GM12878 (cell line): ENCODE data around the gene DPY19L1. TPM values are rescaled to one million over a fixed set of nuclear protein-coding genes. Genes with fewer than 3 reads are reported as not detected.

Source experiments
- ATAC-seq: fragments of 200-7000 bp; cut with Tn5 transposase; 3 replicates; pipeline ENCODE4 v1.9.1; 2020; ENCODE audit warnings: mild to moderate bottlenecking, moderate library complexity
- BruUV-seq: library from RNA; stranded (reverse); fragments of 400-500 nt; replicated peaks from 2 replicates; lab custom pipeline; 2021; lab: Mats Ljungman, UMichigan
- CTCF ChIA-PET: fragments of 300-600 bp; sonication (Branson Sonifier 250); formaldehyde crosslinking; extraction: SDS; loops from one replicate; lab custom pipeline; 2021; ENCODE audit warnings: inconsistent platforms; lab: Yijun Ruan, JAX
- POLR2A ChIA-PET: fragments of 350-600 bp; formaldehyde crosslinking; extraction: SDS; loops from one replicate; lab custom pipeline; 2021; ENCODE audit warnings: inconsistent platforms; lab: Charles Lee
- RAD21 ChIA-PET: fragments of 300-600 bp; sonication (Branson Sonifier 250); formaldehyde crosslinking; loops from one replicate; lab custom pipeline; 2023; ENCODE audit warnings: antibody characterized with exemption; ENCODE audit not compliant: unreplicated experiment; lab: Charles Lee
- SMC1A ChIA-PET: fragments of 300-600 bp; sonication (Branson Sonifier 250); formaldehyde crosslinking; loops from one replicate; lab custom pipeline; 2023; ENCODE audit not compliant: unreplicated experiment, uncharacterized antibody; lab: Charles Lee
- DNase-seq: peaks from one replicate; pipeline ENCODE4 v3.0.0-alpha.2; 2011; ENCODE audit warnings: low read depth, low spot score
- FAIRE-seq: peaks from 3 replicates; lab custom pipeline; 2011; peaks lifted over from hg19 to GRCh38; lab: Jason Lieb, UNC
- H2AFZ ChIP-seq: 2 replicates; pipeline ENCODE4 v1.6.0; 2011; ENCODE audit warnings: low read depth, low read length, control low read depth; ENCODE audit not compliant: control insufficient read depth
- H3K27ac ChIP-seq: 2 replicates; pipeline ENCODE4 v1.5.1; 2011; ENCODE audit warnings: control low read depth; ENCODE audit not compliant: control insufficient read depth, insufficient read depth
- H3K27me3 ChIP-seq, 2 experiments: replicated peaks in 1 of 2; 2 replicates each; pipeline versions ENCODE4 v1.6.0 to v1.6.1; 2011; ENCODE audit warnings: low read length in 1 of 2; ENCODE audit not compliant: control insufficient read depth in 2 of 2, insufficient read depth in 2 of 2
- H3K36me3 ChIP-seq, 2 experiments: 2 replicates each; pipeline ENCODE4 v1.5.1; 2011; ENCODE audit warnings: low read length in 1 of 2; ENCODE audit not compliant: control insufficient read depth in 2 of 2, insufficient read depth in 2 of 2
- H3K4me1 ChIP-seq: 2 replicates; pipeline ENCODE4 v1.6.1; 2011; ENCODE audit warnings: mild to moderate bottlenecking, low read length, moderate library complexity, mixed read lengths; ENCODE audit not compliant: control insufficient read depth, insufficient read depth
- H3K4me2 ChIP-seq: 2 replicates; pipeline ENCODE4 v1.6.0; 2011; ENCODE audit warnings: control low read depth; ENCODE audit not compliant: control insufficient read depth, insufficient read depth
- H3K4me3 ChIP-seq: fragments of 200-600 bp; sonication (generic); 2 replicates; pipeline ENCODE4 v1.5.1; 2016
- H3K79me2 ChIP-seq: 2 replicates; pipeline ENCODE4 v1.6.0; 2011; ENCODE audit warnings: low read length; ENCODE audit not compliant: control insufficient read depth, insufficient read depth
- H3K9ac ChIP-seq: 2 replicates; pipeline ENCODE4 v1.8.0; 2011; ENCODE audit warnings: low read length, control low read depth, mixed read lengths; ENCODE audit not compliant: control insufficient read depth, insufficient read depth
- H3K9me3 ChIP-seq: replicated peaks from 3 replicates; pipeline ENCODE4 v1.5.1; 2011; ENCODE audit warnings: mild to moderate bottlenecking, low read length; ENCODE audit not compliant: control insufficient read depth, insufficient read depth
- H4K20me1 ChIP-seq: 2 replicates; pipeline ENCODE4 v1.6.0; 2011; ENCODE audit not compliant: control insufficient read depth, insufficient read depth
- ATF7 ChIP-seq: fragments of 450-650 bp; IDR thresholded peaks from 2 replicates; pipeline ENCODE4 v1.6.1; 2016; ENCODE audit warnings: low read depth, mild to moderate bottlenecking
- CHD4 ChIP-seq: fragments of 200-600 bp; sonication (generic); IDR thresholded peaks from 2 replicates; pipeline ENCODE4 v1.6.1; 2016; ENCODE audit warnings: mild to moderate bottlenecking
- IRF4 ChIP-seq: IDR thresholded peaks from 2 replicates; pipeline ENCODE4 v1.6.1; 2011; ENCODE audit warnings: low read depth, low read length
- KDM1A ChIP-seq: fragments of 200-600 bp; sonication (generic); IDR thresholded peaks from 2 replicates; pipeline ENCODE4 v1.6.1; 2016; ENCODE audit warnings: borderline replicate concordance
- MXI1 ChIP-seq: fragments of 150-350 bp; IDR thresholded peaks from 2 replicates; pipeline ENCODE4 v1.6.1; 2011; ENCODE audit warnings: low read depth, mild to moderate bottlenecking, inconsistent platforms, low read length, improper control_type of control experiment
- NFYA ChIP-seq: IDR thresholded peaks from 2 replicates; pipeline ENCODE4 v1.6.1; 2011; ENCODE audit warnings: low read depth, mild to moderate bottlenecking, low read length, improper control_type of control experiment, borderline replicate concordance
- SMAD1 ChIP-seq: fragments of 450-650 bp; IDR thresholded peaks from 2 replicates; pipeline ENCODE4 v1.6.1; 2018; ENCODE audit warnings: mild to moderate bottlenecking, low read depth; ENCODE audit not compliant: partially characterized antibody
- YY1 ChIP-seq: IDR thresholded peaks from 2 replicates; pipeline ENCODE4 v1.6.1; 2011; ENCODE audit warnings: low read depth, mild to moderate bottlenecking, low read length
- ZNF622 ChIP-seq: fragments of 450-650 bp; IDR thresholded peaks from 2 replicates; pipeline ENCODE4 v1.6.1; 2017; ENCODE audit warnings: mild to moderate bottlenecking, inconsistent platforms
- ZZZ3 ChIP-seq: IDR thresholded peaks from 2 replicates; pipeline ENCODE4 v1.6.1; 2011; ENCODE audit warnings: low read depth; ENCODE audit not compliant: control insufficient read depth, insufficient read length
- WGBS: methylation state at CpG from one replicate; pipeline ENCODE4 v1.1.6; 2016; ENCODE audit warnings: low lambda C conversion rate; ENCODE audit not compliant: insufficient replicate concordance, insufficient coverage; ENCODE audit errors: missing lambda C conversion rate; 5-methylcytosine and 5-hydroxymethylcytosine counted together
- in situ Hi-C: fragments of 300-500 bp; cut with MboI; formaldehyde crosslinking; loops from 9 replicates; pipeline ENCODE4 v1.14.3; 2018; ENCODE audit warnings: mixed read lengths
- intact Hi-C: fragments of 100-400 bp; cut with micrococcal nuclease; formaldehyde crosslinking; loops from one replicate; pipeline ENCODE4 v1.14.2; 2022; ENCODE audit not compliant: unreplicated experiment
- polyA plus RNA-seq, 11 experiments: library from polyadenylated mRNA; depleted of rRNA in 4 of 11; unstranded in 6 of 11; stranded (reverse) in 5 of 11; fragments of >200 nt; fragmentation: Nextera tagmentation in 4 of 11; fragmentation: Illumina TruSeq in 1 of 11; extraction: Ambion mirVana in 4 of 11; extraction: Trizol in 1 of 11; gene quantifications; 1 replicate in 1 of 11; 2 replicates in 10 of 11; pipeline versions ENCODE4 v1.2.1 to v1.2.3, GENCODE V29; 2011 to 2016; ENCODE audit warnings: inconsistent platforms in 2 of 11, missing spikeins in 2 of 11, low read depth in 1 of 11
- total RNA-seq, 4 experiments: library from RNA; depleted of rRNA in 3 of 4; stranded (reverse); fragments of >200 nt in 3 of 4; fragmentation: Illumina TruSeq in 1 of 4; extraction: Trizol in 1 of 4; gene quantifications; 2 replicates each; pipeline versions ENCODE4 v1.2.1 to v1.2.3, GENCODE V29; 2013 to 2021
- TF ChIP-seq, protein P1 (sequence below): fragments of 450-650 bp; IDR thresholded peaks from 2 replicates; pipeline ENCODE4 v1.6.1; 2017; ENCODE audit warnings: mild to moderate bottlenecking
- TF ChIP-seq, protein P2 (sequence below): fragments of 450-650 bp; formaldehyde crosslinking; IDR thresholded peaks from 2 replicates; pipeline ENCODE4 v1.4.0; 2022; ENCODE audit warnings: mild to moderate bottlenecking, moderate library complexity
- TF ChIP-seq, protein P3 (sequence below): fragments of 450-650 bp; formaldehyde crosslinking; IDR thresholded peaks from 2 replicates; pipeline ENCODE4 v1.4.0; 2020; ENCODE audit warnings: mild to moderate bottlenecking, moderate library complexity
- TF ChIP-seq, protein P4 (sequence below): fragments of 450-650 bp; IDR thresholded peaks from 2 replicates; pipeline ENCODE4 v1.6.1; 2014; ENCODE audit warnings: mild to moderate bottlenecking

DPY19L1 gene
- total and polyA plus RNA-seq, 10 of the 15 experiments (the other 5 are each of a cell fraction or from before 2014, with no cell fraction given) = 0.47 to 35.4 (median 3.8) TPM

DNA sequence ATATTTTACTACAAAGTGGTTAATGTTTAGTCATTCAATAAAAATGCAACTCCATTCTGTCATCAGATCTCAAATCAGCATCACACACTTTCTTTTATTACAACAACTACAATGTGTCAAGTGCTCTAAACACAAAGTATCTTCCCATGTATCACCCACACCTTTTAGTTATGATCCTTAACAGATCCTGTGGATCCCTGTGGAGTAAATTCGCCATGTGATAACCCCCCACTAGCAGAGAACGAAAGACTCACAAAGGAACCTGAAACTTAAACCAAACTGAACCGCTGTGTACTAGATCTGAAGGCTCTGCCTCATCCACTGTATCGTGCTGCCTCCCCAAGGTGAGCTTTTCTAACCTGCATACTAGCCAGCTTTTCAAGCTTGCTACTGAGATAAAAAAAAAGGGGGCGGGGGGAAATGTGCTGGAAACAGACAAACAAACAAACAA, 1.7 kb downstream of the DPY19L1 start:
- no peaks in the 10 kb centered on the region for H4K20me1 ChIP-seq
- H3K79me2 ChIP-seq = no peaks in the 10 kb centered on the region
- RAD21 ChIA-PET = interaction anchor here (0.6 to 4.5 kb wide), 28 partner anchors 11 to 715 kb away, joined by 3 to 68 read pairs (median 4); no protein-coding TSS in a partner anchor
- SMC1A ChIA-PET = interaction anchor here (0.7 to 4.8 kb wide), 13 partner anchors 11 to 360 kb away, joined by 3 to 59 read pairs (median 6); no protein-coding TSS in a partner anchor
- peak overlapping the region; percentile 83 for H3K4me2 ChIP-seq
- H3K27me3 ChIP-seq = no peaks in the 10 kb centered on the region
- peaks cover 10% of the 10 kb centered on the region for H3K4me1 ChIP-seq
- H3K9ac ChIP-seq = peak overlapping the region; percentile 9; the same call in 1 of the 2 replicates
- no peak for DNase-seq
- in situ Hi-C loops = no loop called here
- 0 out of 2 replicates have a peak overlapping the region, but pooled peaks have one; percentile 26 for H3K27ac ChIP-seq
- POLR2A ChIA-PET = interaction anchor here (0.6 to 2.7 kb wide), 12 partner anchors 10 to 764 kb away, joined by 3 to 11 read pairs (median 4); no protein-coding TSS in a partner anchor
- no TSS peak for BruUV-seq
- H3K4me3 ChIP-seq = peak overlapping the region; percentile 95
- ATAC-seq = peak; percentile 64
- no peak overlapping the region; the same call in 1 of the 2 replicates for H2AFZ ChIP-seq
- CTCF ChIA-PET = interaction anchor here (0.6 to 5.5 kb wide), 22 partner anchors 24 to 715 kb away, joined by 3 to 46 read pairs (median 6); no protein-coding TSS in a partner anchor
- 1% methylated on average over 5 of the region's 5 CpGs for WGBS
- peak; percentile 13 for FAIRE-seq
- intact Hi-C loops = loop anchor here (1.0 to 10.0 kb wide), 5 partner anchors 43 to 711 kb away; no protein-coding TSS in a partner anchor
- H3K9me3 ChIP-seq = no peaks in the 10 kb centered on the region
- no peaks in the 10 kb centered on the region for H3K36me3 ChIP-seq
- TF ChIP-seq IRF4 (no peak), ATF7 (peak; percentile 20; the same call in 1 of the 2 replicates), YY1 (no peak), KDM1A (no peak), ZNF622 (no peak), NFYA (no peak), MXI1 (no peak), SMAD1 (no peak), ZZZ3 (no peak), CHD4 (no peak)
- TF ChIP-seq, protein P1, sequence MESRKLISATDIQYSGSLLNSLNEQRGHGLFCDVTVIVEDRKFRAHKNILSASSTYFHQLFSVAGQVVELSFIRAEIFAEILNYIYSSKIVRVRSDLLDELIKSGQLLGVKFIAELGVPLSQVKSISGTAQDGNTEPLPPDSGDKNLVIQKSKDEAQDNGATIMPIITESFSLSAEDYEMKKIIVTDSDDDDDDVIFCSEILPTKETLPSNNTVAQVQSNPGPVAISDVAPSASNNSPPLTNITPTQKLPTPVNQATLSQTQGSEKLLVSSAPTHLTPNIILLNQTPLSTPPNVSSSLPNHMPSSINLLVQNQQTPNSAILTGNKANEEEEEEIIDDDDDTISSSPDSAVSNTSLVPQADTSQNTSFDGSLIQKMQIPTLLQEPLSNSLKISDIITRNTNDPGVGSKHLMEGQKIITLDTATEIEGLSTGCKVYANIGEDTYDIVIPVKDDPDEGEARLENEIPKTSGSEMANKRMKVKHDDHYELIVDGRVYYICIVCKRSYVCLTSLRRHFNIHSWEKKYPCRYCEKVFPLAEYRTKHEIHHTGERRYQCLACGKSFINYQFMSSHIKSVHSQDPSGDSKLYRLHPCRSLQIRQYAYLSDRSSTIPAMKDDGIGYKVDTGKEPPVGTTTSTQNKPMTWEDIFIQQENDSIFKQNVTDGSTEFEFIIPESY = no peak
- TF ChIP-seq, protein P2, sequence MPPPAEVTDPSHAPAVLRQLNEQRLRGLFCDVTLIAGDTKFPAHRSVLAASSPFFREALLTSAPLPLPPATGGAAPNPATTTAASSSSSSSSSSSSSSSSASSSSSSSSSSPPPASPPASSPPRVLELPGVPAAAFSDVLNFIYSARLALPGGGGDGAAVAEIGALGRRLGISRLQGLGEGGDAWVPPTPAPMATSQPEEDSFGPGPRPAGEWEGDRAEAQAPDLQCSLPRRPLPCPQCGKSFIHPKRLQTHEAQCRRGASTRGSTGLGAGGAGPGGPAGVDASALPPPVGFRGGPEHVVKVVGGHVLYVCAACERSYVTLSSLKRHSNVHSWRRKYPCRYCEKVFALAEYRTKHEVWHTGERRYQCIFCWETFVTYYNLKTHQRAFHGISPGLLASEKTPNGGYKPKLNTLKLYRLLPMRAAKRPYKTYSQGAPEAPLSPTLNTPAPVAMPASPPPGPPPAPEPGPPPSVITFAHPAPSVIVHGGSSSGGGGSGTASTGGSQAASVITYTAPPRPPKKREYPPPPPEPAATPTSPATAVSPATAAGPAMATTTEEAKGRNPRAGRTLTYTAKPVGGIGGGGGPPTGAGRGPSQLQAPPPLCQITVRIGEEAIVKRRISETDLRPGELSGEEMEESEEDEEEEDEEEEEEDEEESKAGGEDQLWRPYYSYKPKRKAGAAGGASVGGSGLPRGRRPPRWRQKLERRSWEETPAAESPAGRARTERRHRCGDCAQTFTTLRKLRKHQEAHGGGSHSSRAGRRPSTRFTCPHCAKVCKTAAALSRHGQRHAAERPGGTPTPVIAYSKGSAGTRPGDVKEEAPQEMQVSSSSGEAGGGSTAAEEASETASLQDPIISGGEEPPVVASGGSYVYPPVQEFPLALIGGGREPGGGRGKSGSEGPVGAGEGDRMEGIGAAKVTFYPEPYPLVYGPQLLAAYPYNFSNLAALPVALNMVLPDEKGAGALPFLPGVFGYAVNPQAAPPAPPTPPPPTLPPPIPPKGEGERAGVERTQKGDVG (CRISPR knock-in tag) = no peak
- TF ChIP-seq, protein P3, sequence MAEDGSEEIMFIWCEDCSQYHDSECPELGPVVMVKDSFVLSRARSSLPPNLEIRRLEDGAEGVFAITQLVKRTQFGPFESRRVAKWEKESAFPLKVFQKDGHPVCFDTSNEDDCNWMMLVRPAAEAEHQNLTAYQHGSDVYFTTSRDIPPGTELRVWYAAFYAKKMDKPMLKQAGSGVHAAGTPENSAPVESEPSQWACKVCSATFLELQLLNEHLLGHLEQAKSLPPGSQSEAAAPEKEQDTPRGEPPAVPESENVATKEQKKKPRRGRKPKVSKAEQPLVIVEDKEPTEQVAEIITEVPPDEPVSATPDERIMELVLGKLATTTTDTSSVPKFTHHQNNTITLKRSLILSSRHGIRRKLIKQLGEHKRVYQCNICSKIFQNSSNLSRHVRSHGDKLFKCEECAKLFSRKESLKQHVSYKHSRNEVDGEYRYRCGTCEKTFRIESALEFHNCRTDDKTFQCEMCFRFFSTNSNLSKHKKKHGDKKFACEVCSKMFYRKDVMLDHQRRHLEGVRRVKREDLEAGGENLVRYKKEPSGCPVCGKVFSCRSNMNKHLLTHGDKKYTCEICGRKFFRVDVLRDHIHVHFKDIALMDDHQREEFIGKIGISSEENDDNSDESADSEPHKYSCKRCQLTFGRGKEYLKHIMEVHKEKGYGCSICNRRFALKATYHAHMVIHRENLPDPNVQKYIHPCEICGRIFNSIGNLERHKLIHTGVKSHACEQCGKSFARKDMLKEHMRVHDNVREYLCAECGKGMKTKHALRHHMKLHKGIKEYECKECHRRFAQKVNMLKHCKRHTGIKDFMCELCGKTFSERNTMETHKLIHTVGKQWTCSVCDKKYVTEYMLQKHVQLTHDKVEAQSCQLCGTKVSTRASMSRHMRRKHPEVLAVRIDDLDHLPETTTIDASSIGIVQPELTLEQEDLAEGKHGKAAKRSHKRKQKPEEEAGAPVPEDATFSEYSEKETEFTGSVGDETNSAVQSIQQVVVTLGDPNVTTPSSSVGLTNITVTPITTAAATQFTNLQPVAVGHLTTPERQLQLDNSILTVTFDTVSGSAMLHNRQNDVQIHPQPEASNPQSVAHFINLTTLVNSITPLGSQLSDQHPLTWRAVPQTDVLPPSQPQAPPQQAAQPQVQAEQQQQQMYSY (CRISPR knock-in tag) = no peak
- TF ChIP-seq, protein P4, sequence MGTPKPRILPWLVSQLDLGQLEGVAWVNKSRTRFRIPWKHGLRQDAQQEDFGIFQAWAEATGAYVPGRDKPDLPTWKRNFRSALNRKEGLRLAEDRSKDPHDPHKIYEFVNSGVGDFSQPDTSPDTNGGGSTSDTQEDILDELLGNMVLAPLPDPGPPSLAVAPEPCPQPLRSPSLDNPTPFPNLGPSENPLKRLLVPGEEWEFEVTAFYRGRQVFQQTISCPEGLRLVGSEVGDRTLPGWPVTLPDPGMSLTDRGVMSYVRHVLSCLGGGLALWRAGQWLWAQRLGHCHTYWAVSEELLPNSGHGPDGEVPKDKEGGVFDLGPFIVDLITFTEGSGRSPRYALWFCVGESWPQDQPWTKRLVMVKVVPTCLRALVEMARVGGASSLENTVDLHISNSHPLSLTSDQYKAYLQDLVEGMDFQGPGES = no peak
